NCI-H226 (cell line): Measurements from ENCODE around the gene HSPA1B.
"Not testable (repeated sequence)": the region's sequence is repeated elsewhere in the genome, so short reads cannot be mapped to it uniquely, and the experiment has no call there.

ENCODE experiments used
- DNase-seq: peaks from one replicate; pipeline ENCODE4 v3.0.0-alpha.2; 2015

HSPA1B gene

GRCh38 chr6:31829633-31830283, 2.2 kb downstream of the HSPA1B start:
- no peak for DNase-seq

GRCh38 chr6:31830886-31831335, 3.4 kb downstream of the HSPA1B start:
- DNase-seq, result no peak

- no peak for DNase-seq
Measured at GRCh38 chr6:31831350-31832215, 4.0 kb downstream of the HSPA1B start.

GRCh38 chr6:31834367-31835250, 7.1 kb downstream of the HSPA1B start:
- DNase-seq, result peak; percentile 79

GRCh38 chr6:31836047-31836473, 8.5 kb downstream of the HSPA1B start:
- no peak for DNase-seq

GRCh38 chr6:31836474-31837368, 9.2 kb downstream of the HSPA1B start:
- no peak for DNase-seq

- DNase-seq, result no peak
Measured at GRCh38 chr6:31837369-31838113, 10.0 kb downstream of the HSPA1B start.

GRCh38 chr6:31838114-31838553, 10.6 kb downstream of the HSPA1B start:
- DNase-seq, result not testable (repeated sequence)

- no peak for DNase-seq
Measured at GRCh38 chr6:31838968-31839367, 11.4 kb downstream of the HSPA1B start.

GRCh38 chr6:31839779-31840126, 12.2 kb downstream of the HSPA1B start:
- DNase-seq, result not testable (repeated sequence)

GRCh38 chr6:31842053-31842452, 14.5 kb downstream of the HSPA1B start:
- no peak for DNase-seq

GRCh38 chr6:31844507-31844906, 17.0 kb downstream of the HSPA1B start:
- DNase-seq, result no peak

GRCh38 chr6:31847276-31847978, 19.9 kb downstream of the HSPA1B start:
- no peak for DNase-seq

GRCh38 chr6:31850765-31851484, 23.4 kb downstream of the HSPA1B start:
- DNase-seq, result no peak

- DNase-seq, result no peak
Measured at GRCh38 chr6:31851485-31851832, 23.9 kb downstream of the HSPA1B start.

GRCh38 chr6:31851980-31852718, 24.6 kb downstream of the HSPA1B start:
- not testable (repeated sequence) for DNase-seq

GRCh38 chr6:31857774-31858173, 30.2 kb downstream of the HSPA1B start:
- not testable (repeated sequence) for DNase-seq

- DNase-seq, result no peak
Measured at GRCh38 chr6:31858707-31859106, 31.2 kb downstream of the HSPA1B start.

GRCh38 chr6:31859923-31860322, 32.4 kb downstream of the HSPA1B start:
- DNase-seq, result no peak
